Hematopoietic multipotent progenitor cell treated with erythropoietin and hydrocortisone succinate and interleukin-3 and kit ligand, for 15 days (in vitro differentiated cells): Measurements from ENCODE around the gene GCK.

Source experiments
- DNase-seq: peaks from one replicate; pipeline ENCODE4 v3.0.0-alpha.2; 2015; ENCODE audit warnings: low spot score

GCK gene

GRCh38 chr7:44189286-44189992 is at the start of gene GCK:
Gene GCK, minus strand, starts transcription at chr7:44189439. Its CDS starts 486 bp downstream, at chr7:44188953.
- no peak for DNase-seq

- DNase-seq, result no peak
Observed at GRCh38 chr7:44238116-44238695, 49.0 kb upstream of the GCK start.

GRCh38 chr7:44237696-44238095 is 48.5 kb upstream of the GCK start:
- no peak for DNase-seq

- DNase-seq, result no peak
Observed at GRCh38 chr7:44236333-44236728, 47.1 kb upstream of the GCK start.

- no peak for DNase-seq
Observed at GRCh38 chr7:44235582-44236332, 46.5 kb upstream of the GCK start.

- no peak for DNase-seq
Observed at GRCh38 chr7:44235066-44235465, 45.8 kb upstream of the GCK start.

- DNase-seq, result no peak
Observed at GRCh38 chr7:44232901-44233715, 43.9 kb upstream of the GCK start.

GRCh38 chr7:44232396-44232795 is 43.2 kb upstream of the GCK start:
- no peak for DNase-seq

- no peak for DNase-seq
Observed at GRCh38 chr7:44231088-44231487, 41.8 kb upstream of the GCK start.

- DNase-seq, result no peak
Observed at GRCh38 chr7:44230286-44230685, 41.0 kb upstream of the GCK start.

- no peak for DNase-seq
Observed at GRCh38 chr7:44229546-44230105, 40.4 kb upstream of the GCK start.

- DNase-seq, result no peak
Observed at GRCh38 chr7:44228571-44229350, 39.5 kb upstream of the GCK start.

- no peak for DNase-seq
Observed at GRCh38 chr7:44227911-44228310, 38.7 kb upstream of the GCK start.

- DNase-seq, result no peak
Observed at GRCh38 chr7:44226396-44226753, 37.1 kb upstream of the GCK start.

- no peak for DNase-seq
Observed at GRCh38 chr7:44225566-44226395, 36.5 kb upstream of the GCK start.

- DNase-seq, result no peak
Observed at GRCh38 chr7:44224974-44225565, 35.8 kb upstream of the GCK start.

- no peak for DNase-seq
Observed at GRCh38 chr7:44224080-44224973, 35.1 kb upstream of the GCK start.

- DNase-seq, result no peak
Observed at GRCh38 chr7:44223362-44224079, 34.3 kb upstream of the GCK start.
